ENCODE results near the gene POLR2E. TPM values are rescaled to one million over a fixed set of nuclear protein-coding genes. Genes with fewer than 3 reads are reported as not detected.

Gene POLR2E
- total and polyA plus RNA-seq, 2 of the 13 experiments (the other 11 are each of a cell fraction or from before 2014, with no cell fraction given): 140 to 272 TPM

DNA sequence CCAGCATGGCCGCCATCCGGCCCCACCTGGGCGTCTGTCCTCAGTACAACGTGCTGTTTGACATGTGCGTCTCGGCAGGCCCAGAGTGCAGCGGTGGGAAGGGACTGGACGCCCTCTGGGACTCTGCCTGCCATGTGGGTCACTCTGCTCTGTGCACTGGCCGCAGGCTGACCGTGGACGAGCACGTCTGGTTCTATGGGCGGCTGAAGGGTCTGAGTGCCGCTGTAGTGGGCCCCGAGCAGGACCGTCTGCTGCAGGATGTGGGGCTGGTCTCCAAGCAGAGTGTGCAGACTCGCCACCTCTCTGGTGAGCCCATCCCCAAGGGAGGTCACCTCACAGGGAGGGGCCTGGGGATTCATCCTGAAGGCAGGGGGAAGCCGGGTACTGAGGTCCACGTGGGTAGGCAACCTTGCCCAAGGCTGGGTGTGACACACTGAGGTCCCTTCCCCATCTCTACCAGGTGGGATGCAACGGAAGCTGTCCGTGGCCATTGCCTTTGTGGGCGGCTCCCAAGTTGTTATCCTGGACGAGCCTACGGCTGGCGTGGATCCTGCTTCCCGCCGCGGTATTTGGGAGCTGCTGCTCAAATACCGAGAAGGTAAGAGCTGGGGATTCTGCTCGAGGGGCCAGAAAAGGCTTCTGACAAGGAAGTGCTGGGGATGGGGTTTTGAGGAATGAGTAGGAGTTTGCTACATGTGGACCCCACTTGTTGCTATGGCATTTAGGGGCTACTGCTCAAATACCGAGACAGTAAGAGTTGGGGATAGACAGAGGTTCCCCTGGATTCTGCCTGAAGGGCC lies 44.0 kb downstream of the POLR2E start (continued):
- TF ChIP-seq, protein P1, sequence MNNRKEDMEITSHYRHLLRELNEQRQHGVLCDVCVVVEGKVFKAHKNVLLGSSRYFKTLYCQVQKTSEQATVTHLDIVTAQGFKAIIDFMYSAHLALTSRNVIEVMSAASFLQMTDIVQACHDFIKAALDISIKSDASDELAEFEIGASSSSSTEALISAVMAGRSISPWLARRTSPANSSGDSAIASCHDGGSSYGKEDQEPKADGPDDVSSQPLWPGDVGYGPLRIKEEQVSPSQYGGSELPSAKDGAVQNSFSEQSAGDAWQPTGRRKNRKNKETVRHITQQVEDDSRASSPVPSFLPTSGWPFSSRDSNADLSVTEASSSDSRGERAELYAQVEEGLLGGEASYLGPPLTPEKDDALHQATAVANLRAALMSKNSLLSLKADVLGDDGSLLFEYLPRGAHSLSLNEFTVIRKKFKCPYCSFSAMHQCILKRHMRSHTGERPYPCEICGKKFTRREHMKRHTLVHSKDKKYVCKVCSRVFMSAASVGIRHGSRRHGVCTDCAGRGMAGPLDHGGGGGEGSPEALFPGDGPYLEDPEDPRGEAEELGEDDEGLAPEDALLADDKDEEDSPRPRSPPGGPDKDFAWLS (CRISPR knock-in tag; IDR thresholded peaks at IDR 0.05; ENCODE audit: borderline replicate concordance): 0 out of 2 replicates have a peak, but pooled peaks have one; percentile 28
- TF ChIP-seq NR2F2 (IDR thresholded peaks at IDR 0.05; ENCODE audit: borderline replicate concordance, low read depth): no peak; the same call in 1 of the 2 replicates
- TF ChIP-seq, protein P2, sequence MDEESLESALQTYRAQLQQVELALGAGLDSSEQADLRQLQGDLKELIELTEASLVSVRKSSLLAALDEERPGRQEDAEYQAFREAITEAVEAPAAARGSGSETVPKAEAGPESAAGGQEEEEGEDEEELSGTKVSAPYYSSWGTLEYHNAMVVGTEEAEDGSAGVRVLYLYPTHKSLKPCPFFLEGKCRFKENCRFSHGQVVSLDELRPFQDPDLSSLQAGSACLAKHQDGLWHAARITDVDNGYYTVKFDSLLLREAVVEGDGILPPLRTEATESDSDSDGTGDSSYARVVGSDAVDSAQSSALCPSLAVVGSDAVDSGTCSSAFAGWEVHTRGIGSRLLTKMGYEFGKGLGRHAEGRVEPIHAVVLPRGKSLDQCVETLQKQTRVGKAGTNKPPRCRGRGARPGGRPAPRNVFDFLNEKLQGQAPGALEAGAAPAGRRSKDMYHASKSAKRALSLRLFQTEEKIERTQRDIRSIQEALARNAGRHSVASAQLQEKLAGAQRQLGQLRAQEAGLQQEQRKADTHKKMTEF (CRISPR knock-in tag; IDR thresholded peaks at IDR 0.05): peak; percentile 62
- peak; percentile 89; the same call in 1 of the 2 replicates for TF ChIP-seq ZNF329 (CRISPR knock-in tag; IDR thresholded peaks at IDR 0.05; ENCODE audit: low read depth)
- TF ChIP-seq CBX1 (IDR thresholded peaks at IDR 0.05; ENCODE audit: low read depth): peak; percentile 80
- TF ChIP-seq ZBTB8A (CRISPR knock-in tag; IDR thresholded peaks at IDR 0.05; ENCODE audit: borderline replicate concordance, low read depth): no peak
- TF ChIP-seq ZNF552 (CRISPR knock-in tag; IDR thresholded peaks at IDR 0.05; ENCODE audit: borderline replicate concordance): no peak
- peak; percentile 66; the same call in 1 of the 2 replicates for TF ChIP-seq ZNF317 (CRISPR knock-in tag; IDR thresholded peaks at IDR 0.05)
- TF ChIP-seq ARHGAP35 (CRISPR knock-in tag; IDR thresholded peaks at IDR 0.05; ENCODE audit: borderline replicate concordance): 0 out of 2 replicates have a peak, but pooled peaks have one; percentile 24
- TF ChIP-seq MAFK (conservative IDR thresholded peaks at IDR 0.05 in 1 of 2, IDR thresholded peaks at IDR 0.05 in 1 of 2; ENCODE audit: low read length in 2 of 2): no peak
- peak; percentile 88 for TF ChIP-seq SAP130 (CRISPR knock-in tag; IDR thresholded peaks at IDR 0.05; ENCODE audit: low read depth)
- peak; percentile 70 for TF ChIP-seq HDAC2 (CRISPR knock-in tag; IDR thresholded peaks at IDR 0.05)
- TF ChIP-seq SALL1 (CRISPR knock-in tag; IDR thresholded peaks at IDR 0.05): peak; percentile 92
- TF ChIP-seq PITX1 (CRISPR knock-in tag; IDR thresholded peaks at IDR 0.05): peak; percentile 75
- peak; percentile 66; the same call in 1 of the 2 replicates for TF ChIP-seq HES4 (CRISPR knock-in tag; IDR thresholded peaks at IDR 0.05; ENCODE audit: borderline replicate concordance)
- peak; percentile 94 for TF ChIP-seq ZIK1 (CRISPR knock-in tag; IDR thresholded peaks at IDR 0.05; ENCODE audit: borderline replicate concordance, low read depth)
- peak; percentile 69; the same call in 1 of the 2 replicates for TF ChIP-seq ZSCAN29 (CRISPR knock-in tag; conservative IDR thresholded peaks at IDR 0.05)
- TF ChIP-seq, protein P3, sequence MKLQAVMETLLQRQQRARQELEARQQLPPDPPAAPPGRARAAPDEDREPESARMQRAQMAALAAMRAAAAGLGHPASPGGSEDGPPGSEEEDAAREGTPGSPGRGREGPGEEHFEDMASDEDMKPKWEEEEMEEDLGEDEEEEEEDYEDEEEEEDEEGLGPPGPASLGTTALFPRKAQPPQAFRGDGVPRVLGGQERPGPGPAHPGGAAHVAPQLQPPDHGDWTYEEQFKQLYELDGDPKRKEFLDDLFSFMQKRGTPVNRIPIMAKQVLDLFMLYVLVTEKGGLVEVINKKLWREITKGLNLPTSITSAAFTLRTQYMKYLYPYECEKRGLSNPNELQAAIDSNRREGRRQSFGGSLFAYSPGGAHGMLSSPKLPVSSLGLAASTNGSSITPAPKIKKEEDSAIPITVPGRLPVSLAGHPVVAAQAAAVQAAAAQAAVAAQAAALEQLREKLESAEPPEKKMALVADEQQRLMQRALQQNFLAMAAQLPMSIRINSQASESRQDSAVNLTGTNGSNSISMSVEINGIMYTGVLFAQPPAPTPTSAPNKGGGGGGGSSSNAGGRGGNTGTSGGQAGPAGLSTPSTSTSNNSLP (IDR thresholded peaks at IDR 0.05; ENCODE audit: low read depth, low read length): no peak
- peak; percentile 72; the same call in 1 of the 2 replicates for TF ChIP-seq ZNF343 (CRISPR knock-in tag; IDR thresholded peaks at IDR 0.05)
- 0 out of 2 replicates have a peak, but pooled peaks have one; percentile 73 for TF ChIP-seq ZNF589 (CRISPR knock-in tag; conservative IDR thresholded peaks at IDR 0.05)
- TF ChIP-seq ETV5 (CRISPR knock-in tag; IDR thresholded peaks at IDR 0.05; ENCODE audit: borderline replicate concordance): peak; percentile 58
- 0 out of 2 replicates have a peak, but pooled peaks have one; percentile 41 for TF ChIP-seq GTF3A (CRISPR knock-in tag; conservative IDR thresholded peaks at IDR 0.05)
- 0 out of 2 replicates have a peak, but pooled peaks have one; percentile 38 for TF ChIP-seq ZNF766 (CRISPR knock-in tag; IDR thresholded peaks at IDR 0.05; ENCODE audit: borderline replicate concordance)
- TF ChIP-seq JARID2 (CRISPR knock-in tag; IDR thresholded peaks at IDR 0.05; ENCODE audit: insufficient replicate concordance): peak; percentile 66
- peak; percentile 74 for TF ChIP-seq GABPB1 (CRISPR knock-in tag; IDR thresholded peaks at IDR 0.05)
